ENCODE data around the gene ATP9B. TPM values are rescaled to one million over a fixed set of nuclear protein-coding genes. Genes with fewer than 3 reads are reported as not detected.

The ATP9B gene
- total RNA-seq, 1 donor from 2014 or later = 39.7 TPM

- DNase-seq (ENCODE audit: low read depth) = no peak
These were observed 336.8 kb downstream of the ATP9B start for GRCh38 chr18:79405781-79406575.

- DNase-seq (ENCODE audit: low read depth) = no peak
These were observed 337.5 kb downstream of the ATP9B start for GRCh38 chr18:79406708-79407107.

DNA sequence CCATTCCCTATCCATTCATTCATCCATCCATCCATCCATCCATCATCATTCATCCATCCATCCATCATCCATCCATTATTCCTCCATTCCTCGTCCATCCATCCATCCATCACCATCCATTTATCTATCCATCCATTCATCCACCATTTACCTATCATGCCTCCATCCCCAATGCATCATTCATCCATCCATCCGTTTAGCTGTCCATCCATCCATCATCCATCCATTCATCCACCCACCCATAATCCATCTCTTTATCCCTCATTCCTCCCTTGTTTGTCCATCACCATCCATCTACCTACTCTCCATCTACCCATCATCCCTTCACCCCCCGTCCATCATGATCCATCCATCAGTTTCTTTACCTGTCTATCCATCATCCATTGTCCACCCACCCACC, 340.1 kb downstream of the ATP9B start:
- DNase-seq (ENCODE audit: low read depth) = no peak

- no peak for DNase-seq (ENCODE audit: low read depth)
These were observed 341.0 kb downstream of the ATP9B start for GRCh38 chr18:79410171-79410641.

- no peak for DNase-seq (ENCODE audit: low read depth)
These were observed 341.8 kb downstream of the ATP9B start for GRCh38 chr18:79410731-79411613.

- no peak for DNase-seq (ENCODE audit: low read depth)
These were observed 342.7 kb downstream of the ATP9B start for GRCh38 chr18:79411614-79412526.

- no peak for DNase-seq (ENCODE audit: low read depth)
These were observed 343.8 kb downstream of the ATP9B start for GRCh38 chr18:79413025-79413424.

GRCh38 chr18:79413426-79413825, 344.2 kb downstream of the ATP9B start:
- DNase-seq (ENCODE audit: low read depth) = no peak

DNA sequence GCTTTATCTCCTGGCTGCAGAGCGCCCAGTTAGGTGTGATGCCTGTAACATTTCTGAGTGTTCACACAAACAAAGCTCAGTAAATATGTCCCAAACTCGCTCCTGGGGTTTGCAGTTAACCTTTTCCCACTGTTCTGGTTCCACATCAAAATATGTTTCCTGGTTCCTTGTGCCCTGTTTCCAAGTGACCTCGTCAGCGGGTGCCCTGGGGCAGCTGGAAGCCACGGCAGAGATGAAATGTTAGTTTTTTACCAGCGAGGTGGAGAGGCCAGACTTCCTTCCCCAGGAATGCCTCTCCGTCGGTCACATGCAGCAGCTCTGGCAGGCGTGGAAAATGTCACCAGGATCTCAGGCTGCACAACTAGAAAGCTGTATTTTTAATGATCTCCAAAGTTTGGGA, 344.7 kb downstream of the ATP9B start:
- DNase-seq (ENCODE audit: low read depth) = no peak

DNA sequence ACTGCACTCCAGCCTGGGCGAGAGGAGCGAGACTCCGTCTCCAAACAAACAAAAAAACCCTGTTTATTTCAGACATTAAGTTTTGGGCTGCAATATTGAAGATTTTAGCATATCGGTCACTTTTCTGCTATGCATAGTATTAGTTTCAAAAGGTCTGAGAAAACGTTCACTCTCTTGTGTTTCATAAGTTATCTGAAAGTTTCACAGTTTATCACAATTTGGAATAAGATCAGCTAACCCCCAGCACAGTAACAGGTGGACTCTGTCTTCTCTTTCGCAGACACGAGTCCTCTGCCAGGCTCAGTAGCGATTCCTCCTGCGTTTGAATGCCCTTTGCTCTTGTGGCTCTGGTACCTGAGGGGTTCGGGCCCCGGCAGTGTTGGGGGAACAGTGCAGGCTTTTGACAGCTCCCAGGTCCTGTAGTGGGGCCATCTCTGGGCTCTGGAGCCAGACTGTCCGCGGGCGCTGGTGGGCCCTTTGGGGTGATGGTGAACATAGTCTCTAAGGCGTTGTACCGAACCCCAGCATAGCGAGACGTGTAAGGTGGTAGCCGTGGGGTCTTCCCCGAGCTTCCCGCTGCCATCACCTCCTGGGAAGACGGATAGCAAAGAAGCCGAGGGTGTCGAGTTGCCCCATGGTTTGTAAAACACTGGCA, 347.0 kb downstream of the ATP9B start:
- DNase-seq (ENCODE audit: low read depth) = no peak

DNA sequence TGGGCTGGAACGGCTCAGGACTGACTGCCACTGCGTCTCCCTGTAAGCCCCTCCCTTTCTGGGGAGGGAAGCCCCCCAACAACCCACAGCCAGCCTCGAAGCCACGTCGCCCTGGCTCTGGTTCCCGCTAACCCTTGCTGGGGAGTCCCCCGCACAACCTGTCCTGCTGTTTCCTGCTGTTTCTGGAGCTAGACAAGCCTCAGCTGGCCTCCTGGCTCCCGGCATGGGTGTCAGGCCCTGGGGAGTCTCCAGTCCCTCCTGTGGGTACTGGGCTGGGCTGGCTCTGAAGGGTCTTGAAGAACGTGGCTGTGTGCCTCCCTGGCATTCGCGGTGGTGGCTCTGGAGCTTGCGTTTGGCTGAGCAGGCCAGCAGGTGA, 347.5 kb downstream of the ATP9B start:
- DNase-seq (ENCODE audit: low read depth) = no peak

GRCh38 chr18:79418236-79418635, 349.0 kb downstream of the ATP9B start:
- no peak for DNase-seq (ENCODE audit: low read depth)

GRCh38 chr18:79418642-79419041, 349.4 kb downstream of the ATP9B start:
- DNase-seq (ENCODE audit: low read depth) = no peak

- no peak for DNase-seq (ENCODE audit: low read depth)
These were observed 351.0 kb downstream of the ATP9B start for GRCh38 chr18:79420033-79420745.

- DNase-seq (ENCODE audit: low read depth) = no peak
These were observed 352.2 kb downstream of the ATP9B start for GRCh38 chr18:79421275-79421857.

DNA sequence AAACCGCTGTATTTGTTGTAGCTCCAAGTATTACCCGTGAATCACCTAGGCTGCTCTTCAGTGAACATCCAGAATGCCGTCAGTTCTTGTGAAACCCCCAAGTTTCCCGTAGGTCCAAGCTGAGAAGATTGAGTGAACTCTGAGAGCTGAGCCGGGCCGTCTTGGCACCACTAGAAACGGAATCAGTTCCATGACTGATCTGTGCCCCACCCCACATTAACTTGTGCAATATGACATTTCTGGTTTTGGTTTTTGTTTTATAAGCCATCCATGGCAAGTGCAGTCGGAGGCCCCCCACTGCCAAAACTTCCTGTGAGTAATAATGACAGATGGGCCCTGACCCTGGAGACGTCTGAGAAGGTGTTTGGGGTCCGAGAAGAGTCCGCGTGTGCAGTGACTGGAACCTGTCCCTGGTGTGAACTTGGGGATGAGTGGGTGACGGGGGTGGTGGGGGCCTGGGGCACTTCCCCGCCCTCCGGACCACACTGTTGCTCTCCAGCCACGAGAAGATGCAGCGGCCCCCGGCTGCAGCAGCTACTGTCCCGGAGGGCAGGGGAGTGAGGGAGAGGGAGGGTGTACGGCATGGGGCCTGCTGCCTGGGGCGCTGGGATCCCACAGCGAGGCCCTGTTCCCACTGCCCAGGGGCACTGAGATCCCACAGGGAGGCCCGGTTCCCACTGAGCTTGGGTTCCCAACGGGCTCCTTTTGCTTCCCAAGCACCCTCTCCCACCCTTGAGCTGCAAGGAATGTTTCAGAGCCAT, 353.0 kb downstream of the ATP9B start:
- no peak for DNase-seq (ENCODE audit: low read depth)

DNA sequence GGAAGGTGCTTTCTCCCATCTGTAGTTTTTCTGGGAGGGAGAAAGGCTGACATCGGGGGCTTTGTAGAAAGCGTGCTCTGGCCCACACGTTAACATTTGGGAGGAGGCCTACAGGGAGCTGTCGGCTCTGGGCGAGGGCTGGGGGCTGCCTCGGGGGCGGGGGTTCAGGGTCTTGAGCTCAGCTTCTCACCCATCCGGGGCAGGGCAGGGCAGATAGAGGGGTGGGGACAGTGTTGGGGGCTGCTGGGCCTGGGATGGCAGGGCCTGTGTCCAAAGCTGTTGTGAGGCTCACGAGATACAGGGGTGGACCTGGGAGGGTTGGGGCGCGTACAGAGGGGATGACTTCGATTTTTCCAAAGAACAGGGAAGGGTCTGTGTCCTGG, 353.6 kb downstream of the ATP9B start:
- DNase-seq (ENCODE audit: low read depth) = no peak

- DNase-seq (ENCODE audit: low read depth) = no peak
These were observed 354.2 kb downstream of the ATP9B start for GRCh38 chr18:79423211-79424007.
